Prostate gland (tissue), 2 donors: ENCODE data around the gene TMEM207. TPM values are rescaled to one million over a fixed set of nuclear protein-coding genes. Genes with fewer than 3 reads are reported as not detected.
"Not testable (repeated sequence)": the region's sequence is repeated elsewhere in the genome, so short reads cannot be mapped to it uniquely, and the experiment has no call there.

Source experiments
- DNase-seq: peaks from one replicate; pipeline ENCODE4 v3.0.0-alpha.2; 2019; ENCODE audit warnings: low spot score
- H3K27ac ChIP-seq, 2 donors: fragments of 200-600 bp; sonication (generic); 2 replicates each; pipeline ENCODE4 v1.5.1; 2017 to 2019
- H3K27me3 ChIP-seq: fragments of 200-600 bp; sonication (generic); replicated peaks from 2 replicates; pipeline ENCODE4 v1.5.1; 2019; ENCODE audit not compliant: insufficient read depth
- H3K36me3 ChIP-seq, 2 donors: fragments of 200-600 bp; sonication (generic); 1 replicate in 1 of 2; 2 replicates in 1 of 2; pipeline versions ENCODE4 v1.5.1 to v1.8.1; 2017 to 2019
- H3K4me1 ChIP-seq: fragments of 200-600 bp; sonication (generic); replicated peaks from 2 replicates; pipeline ENCODE4 v1.5.1; 2019
- H3K4me3 ChIP-seq, 2 donors: fragments of 200-600 bp; sonication (generic); 2 replicates each; pipeline ENCODE4 v1.5.1; 2017 to 2019
- H3K9me3 ChIP-seq: fragments of 200-600 bp; sonication (generic); 2 replicates; pipeline ENCODE4 v1.5.1; 2017
- POLR2A ChIP-seq: fragments of 450-650 bp; IDR thresholded peaks from one replicate; pipeline ENCODE4 v1.6.1; 2016; ENCODE audit warnings: antibody characterized with exemption, mild to moderate bottlenecking
- POLR2AphosphoS5 ChIP-seq: sonication (generic); formaldehyde crosslinking; IDR thresholded peaks from one replicate; pipeline ENCODE4 v1.6.1; 2017; ENCODE audit warnings: antibody characterized with exemption
- WGBS: methylation state at CpG from one replicate; pipeline ENCODE4 v1.1.5; 2018; 5-methylcytosine and 5-hydroxymethylcytosine counted together
- intact Hi-C: fragments of 100-400 bp; cut with DNase I; formaldehyde crosslinking; loops from one replicate; pipeline ENCODE4 v1.14.2; 2022
- total RNA-seq, 2 donors: library from RNA; depleted of rRNA; stranded (reverse); fragments of >200 nt; gene quantifications; one replicate each; pipeline ENCODE4 v1.1.0, GENCODE V29; 2016
- TF ChIP-seq, protein P1 (sequence below), 4 experiments: fragments of 200-600 bp in 2 of 4; fragments of 450-650 bp in 2 of 4; sonication (generic) in 2 of 4; IDR thresholded peaks; 1 replicate in 3 of 4; 2 replicates in 1 of 4; pipeline ENCODE4 v1.5.1; 2016 to 2019; ENCODE audit warnings: antibody characterized with exemption in 4 of 4, mild to moderate bottlenecking in 2 of 4, moderate library complexity in 2 of 4

TMEM207 gene
- total RNA-seq, 2 donors from 2014 or later, result not detected

DNA sequence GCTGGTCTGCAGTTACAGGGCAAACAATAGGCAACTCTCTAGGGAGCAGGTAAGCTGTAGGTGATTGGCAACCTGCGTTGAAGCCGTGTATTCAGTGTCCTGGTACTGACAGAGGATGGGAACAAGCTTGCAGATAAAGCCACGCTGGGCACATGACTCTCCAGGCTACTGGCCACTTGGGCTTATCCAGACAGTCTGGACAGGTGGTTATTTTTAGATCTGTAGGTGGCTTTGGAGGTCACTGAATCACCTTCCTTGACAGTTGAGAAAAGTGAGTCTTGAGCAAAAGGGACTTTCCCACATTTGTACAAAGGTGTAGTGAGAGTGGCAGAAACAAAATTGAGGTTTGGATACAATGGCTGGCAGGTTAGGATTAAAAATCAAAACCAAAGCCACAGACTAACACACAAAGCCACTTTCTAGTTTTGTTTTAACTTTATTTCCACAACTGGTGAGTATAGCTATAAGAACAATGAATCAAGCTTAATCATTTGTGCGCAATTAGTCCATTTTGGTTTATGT lies 41.9 kb upstream of the TMEM207 start:
- WGBS, result 96% methylated on average over 4 of the region's 4 CpGs
- no peaks in the 10 kb centered on the region for H3K36me3 ChIP-seq
- no peaks in the 10 kb centered on the region for H3K27me3 ChIP-seq
- no peak for DNase-seq
- TF ChIP-seq, protein P1, sequence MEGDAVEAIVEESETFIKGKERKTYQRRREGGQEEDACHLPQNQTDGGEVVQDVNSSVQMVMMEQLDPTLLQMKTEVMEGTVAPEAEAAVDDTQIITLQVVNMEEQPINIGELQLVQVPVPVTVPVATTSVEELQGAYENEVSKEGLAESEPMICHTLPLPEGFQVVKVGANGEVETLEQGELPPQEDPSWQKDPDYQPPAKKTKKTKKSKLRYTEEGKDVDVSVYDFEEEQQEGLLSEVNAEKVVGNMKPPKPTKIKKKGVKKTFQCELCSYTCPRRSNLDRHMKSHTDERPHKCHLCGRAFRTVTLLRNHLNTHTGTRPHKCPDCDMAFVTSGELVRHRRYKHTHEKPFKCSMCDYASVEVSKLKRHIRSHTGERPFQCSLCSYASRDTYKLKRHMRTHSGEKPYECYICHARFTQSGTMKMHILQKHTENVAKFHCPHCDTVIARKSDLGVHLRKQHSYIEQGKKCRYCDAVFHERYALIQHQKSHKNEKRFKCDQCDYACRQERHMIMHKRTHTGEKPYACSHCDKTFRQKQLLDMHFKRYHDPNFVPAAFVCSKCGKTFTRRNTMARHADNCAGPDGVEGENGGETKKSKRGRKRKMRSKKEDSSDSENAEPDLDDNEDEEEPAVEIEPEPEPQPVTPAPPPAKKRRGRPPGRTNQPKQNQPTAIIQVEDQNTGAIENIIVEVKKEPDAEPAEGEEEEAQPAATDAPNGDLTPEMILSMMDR (IDR thresholded peaks at IDR 0.05), result no peak
- TF ChIP-seq POLR2A (no peak), POLR2AphosphoS5 (no peak)
- H3K4me1 ChIP-seq, result no peaks in the 10 kb centered on the region
- no peaks in the 10 kb centered on the region for H3K9me3 ChIP-seq
- H3K27ac ChIP-seq, result no peak overlapping the region
- H3K4me3 ChIP-seq, result no peak overlapping the region
- intact Hi-C loops, result no loop called here

DNA sequence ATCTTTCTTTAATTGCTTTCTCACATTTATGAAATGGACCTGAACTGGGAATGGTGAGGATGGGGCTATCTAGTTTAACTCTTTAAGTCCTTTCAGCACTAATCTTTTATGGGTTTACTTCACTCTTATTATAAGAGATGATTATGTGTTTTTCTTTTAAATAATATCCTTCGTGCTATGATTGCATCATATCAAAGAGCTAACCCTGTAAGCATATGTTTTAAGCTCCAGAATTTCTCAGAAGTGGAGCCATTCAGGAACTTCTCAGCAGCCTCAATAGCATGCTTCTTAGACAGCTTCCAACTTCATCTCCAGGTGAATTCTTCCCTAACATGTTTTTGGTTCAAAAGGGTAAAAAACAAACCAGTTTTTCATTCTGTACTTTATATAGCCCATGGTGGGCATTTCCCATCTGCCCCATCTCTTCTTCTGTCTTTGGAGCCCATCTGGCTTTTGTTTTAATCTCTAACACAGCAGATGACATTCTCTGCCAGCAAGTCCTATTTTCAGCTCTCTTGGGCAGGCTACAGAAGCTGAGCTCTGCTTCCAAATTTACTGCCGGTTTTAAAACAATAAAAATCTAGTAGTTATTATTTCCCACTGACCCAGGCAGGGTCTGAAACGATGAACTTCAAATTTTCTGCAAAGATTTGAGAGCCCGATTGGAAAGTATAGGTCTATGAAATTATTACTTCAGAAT lies 37.4 kb upstream of the TMEM207 start:
- H3K4me3 ChIP-seq, result no peak overlapping the region
- H3K36me3 ChIP-seq, result no peaks in the 10 kb centered on the region
- WGBS, result 78% methylated on average over 4 of the region's 4 CpGs
- no peaks in the 10 kb centered on the region for H3K9me3 ChIP-seq
- TF ChIP-seq, protein P1 (IDR thresholded peaks at IDR 0.05), result no peak
- TF ChIP-seq POLR2A, result no peak
- H3K27me3 ChIP-seq, result no peaks in the 10 kb centered on the region
- H3K4me1 ChIP-seq, result no peaks in the 10 kb centered on the region
- DNase-seq, result no peak
- H3K27ac ChIP-seq, result no peak overlapping the region
- intact Hi-C loops, result no loop called here

GRCh38 chr3:190486533-190486864 lies 36.8 kb upstream of the TMEM207 start:
- Histone ChIP-seq H3K4me1 (no peaks in the 10 kb centered on the region), H3K36me3 (no peaks in the 10 kb centered on the region), H3K4me3 (no peak overlapping the region), H3K27ac (no peak overlapping the region), H3K27me3 (no peaks in the 10 kb centered on the region), H3K9me3 (no peaks in the 10 kb centered on the region)
- TF ChIP-seq POLR2AphosphoS5, result no peak
- TF ChIP-seq, protein P1 (IDR thresholded peaks at IDR 0.05), result no peak
- TF ChIP-seq POLR2A, result no peak
- DNase-seq, result no peak
- intact Hi-C loops, result no loop called here
- WGBS, result 10% methylated on average over 1 of the region's 1 CpG

DNA sequence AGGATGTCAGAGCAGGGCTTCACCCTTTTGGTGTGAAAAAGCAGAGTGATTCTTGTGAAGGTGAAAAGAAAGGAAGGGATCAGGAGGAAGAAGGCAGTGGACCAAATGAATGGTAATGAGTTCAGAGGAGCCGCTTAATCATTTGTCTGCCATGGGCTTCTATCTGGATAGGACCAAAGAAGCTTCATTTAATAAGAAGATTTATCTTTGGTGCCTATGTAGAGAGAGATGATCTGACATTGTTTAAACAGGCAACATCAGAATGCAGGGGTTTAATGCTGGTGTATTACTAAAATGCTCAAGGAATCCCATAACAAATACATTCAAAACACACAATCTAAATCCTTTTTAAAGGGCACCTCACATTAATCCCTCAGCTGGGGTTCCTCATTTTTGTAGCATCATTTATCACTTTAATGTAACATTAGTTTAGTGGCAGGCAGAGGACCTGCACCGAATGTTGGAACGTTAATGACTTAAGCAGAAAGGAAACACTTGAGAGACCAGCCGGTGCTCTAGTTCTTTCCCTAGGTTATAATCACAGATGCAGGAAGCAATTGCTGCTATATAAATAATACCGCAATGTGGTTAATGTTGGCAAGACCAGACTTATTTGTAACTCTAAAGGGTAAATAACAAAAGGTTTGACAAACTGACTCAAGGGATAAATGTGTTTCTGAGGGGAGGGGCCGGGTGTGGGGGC lies 36.3 kb upstream of the TMEM207 start:
- Histone ChIP-seq H3K27me3 (no peaks in the 10 kb centered on the region), H3K27ac (no peak overlapping the region), H3K9me3 (no peaks in the 10 kb centered on the region), H3K36me3 (no peaks in the 10 kb centered on the region), H3K4me1 (no peaks in the 10 kb centered on the region), H3K4me3 (no peak overlapping the region)
- WGBS, result 16% methylated on average over 6 of the region's 6 CpGs
- TF ChIP-seq, protein P1 (IDR thresholded peaks at IDR 0.05), result no peak
- TF ChIP-seq POLR2A (no peak), POLR2AphosphoS5 (no peak)
- intact Hi-C loops, result no loop called here
- DNase-seq, result no peak

DNA sequence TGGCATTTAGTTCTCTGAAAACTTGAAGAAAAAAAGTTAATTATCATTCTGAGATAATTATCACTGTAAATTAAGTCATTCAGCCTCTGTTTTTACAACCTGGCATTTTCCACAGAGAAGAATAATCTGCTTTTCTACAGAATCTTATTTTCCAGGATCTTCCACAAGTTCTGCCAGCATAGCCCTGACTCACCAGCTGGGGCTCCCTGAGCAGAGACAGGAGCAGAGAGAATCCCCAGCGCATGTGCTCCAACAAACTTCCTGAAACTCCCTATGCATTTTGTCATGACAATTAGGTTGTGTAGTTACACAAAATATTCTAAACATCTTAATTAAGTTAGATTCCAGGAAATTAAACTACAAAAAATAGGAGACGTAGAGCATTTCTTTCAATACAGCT lies 32.1 kb upstream of the TMEM207 start:
- intact Hi-C loops, result no loop called here
- H3K4me1 ChIP-seq, result no peaks in the 10 kb centered on the region
- DNase-seq, result no peak
- TF ChIP-seq, protein P1 (IDR thresholded peaks at IDR 0.05), result no peak
- TF ChIP-seq POLR2AphosphoS5, result no peak
- TF ChIP-seq POLR2A, result no peak
- H3K4me3 ChIP-seq, result no peak overlapping the region
- H3K27ac ChIP-seq, result no peak overlapping the region
- no peaks in the 10 kb centered on the region for H3K36me3 ChIP-seq
- WGBS, result 92% methylated on average over 2 of the region's 2 CpGs
- no peaks in the 10 kb centered on the region for H3K9me3 ChIP-seq
- no peaks in the 10 kb centered on the region for H3K27me3 ChIP-seq

DNA sequence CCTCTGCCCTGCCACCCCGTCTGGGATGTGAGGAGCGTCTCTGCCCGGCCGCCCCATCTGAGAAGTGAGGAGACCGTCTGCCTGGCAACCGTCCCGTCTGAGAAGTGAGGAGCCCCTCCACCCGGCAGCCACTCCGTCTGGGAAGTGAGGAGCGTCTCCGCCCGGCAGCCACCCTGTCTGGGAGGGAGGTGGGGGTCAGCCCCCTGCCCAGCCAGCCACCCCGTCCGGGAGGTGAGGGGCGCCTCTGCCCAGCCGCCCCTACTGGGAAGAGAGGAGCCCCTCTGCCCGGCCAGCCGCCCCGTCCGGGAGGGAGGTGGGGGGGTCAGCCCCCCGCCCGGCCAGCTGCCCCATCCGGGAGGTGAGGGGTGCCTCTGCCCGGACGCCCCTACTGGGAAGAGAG lies 23.6 kb upstream of the TMEM207 start:
- H3K27me3 ChIP-seq, intact Hi-C loops, H3K4me3 ChIP-seq, H3K36me3 ChIP-seq, H3K9me3 ChIP-seq, H3K4me1 ChIP-seq, H3K27ac ChIP-seq, DNase-seq: not testable (repeated sequence)
- WGBS, result 98% methylated on average over 15 of the region's 25 CpGs
